ENCODE results near the gene AHSP.
A peak's percentile ranks its signal among the peaks of the same experiment; 100 is the strongest.
"Not testable (repeated sequence)": the region's sequence is repeated elsewhere in the genome, so short reads cannot be mapped to it uniquely, and the experiment has no call there.

Gene AHSP

GRCh38 chr16:31501226-31501965 is 26.3 kb upstream of the AHSP start:
- DNase-seq = no peak

- DNase-seq = no peak
Measured at GRCh38 chr16:31501966-31502348, 25.7 kb upstream of the AHSP start.

DNA sequence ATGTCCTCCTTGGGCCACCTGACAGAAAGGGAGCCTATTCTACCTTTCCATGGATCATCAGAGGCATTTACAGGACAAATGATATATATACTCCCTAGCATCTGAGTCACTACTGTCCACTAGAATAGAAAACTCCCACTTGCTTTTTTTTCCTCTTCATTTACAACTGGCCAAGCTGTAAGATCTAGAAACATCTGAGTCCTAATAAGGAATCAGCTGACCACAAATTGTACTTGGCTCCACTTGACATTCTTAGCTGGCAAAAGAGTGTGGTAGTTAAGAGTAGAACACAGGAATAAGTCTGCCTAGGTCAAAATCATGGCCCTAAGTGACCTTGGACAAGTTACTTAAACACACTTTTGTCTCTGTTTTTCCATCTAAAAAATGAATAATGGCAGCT is 24.7 kb upstream of the AHSP start:
- DNase-seq = no peak

GRCh38 chr16:31503555-31503954 is 24.1 kb upstream of the AHSP start:
- DNase-seq = not testable (repeated sequence)

DNA sequence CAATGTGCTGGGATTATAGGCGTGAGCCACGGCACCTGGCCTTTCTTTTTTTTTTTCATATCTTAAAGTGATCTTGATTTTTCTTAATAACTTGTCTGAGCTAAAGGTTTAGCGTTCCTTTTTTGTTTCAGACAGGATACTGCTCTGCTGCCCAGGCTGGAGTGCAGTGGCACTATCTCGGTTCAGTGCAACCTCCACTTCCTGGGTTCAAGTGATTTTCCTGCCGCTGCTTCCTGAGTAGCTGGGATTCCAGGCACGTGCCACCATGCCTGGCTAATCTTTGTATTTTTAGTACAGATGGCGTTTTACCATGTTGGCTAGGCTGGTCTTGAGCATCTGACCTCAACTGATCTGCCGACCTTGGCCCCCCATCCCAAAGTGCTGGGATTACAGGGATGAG is 23.5 kb upstream of the AHSP start:
- no peak for DNase-seq

GRCh38 chr16:31505483-31505882 is 22.2 kb upstream of the AHSP start:
- peak; percentile 23 for DNase-seq

GRCh38 chr16:31507617-31507928 is 20.1 kb upstream of the AHSP start:
- no peak for DNase-seq

GRCh38 chr16:31507929-31508705 is 19.6 kb upstream of the AHSP start, which contains the start of gene RUSF1:
Gene RUSF1 (minus strand): TSS chr16:31508391. CDS start chr16:31508373, 18 bp downstream.
- DNase-seq = peak; percentile 86

DNA sequence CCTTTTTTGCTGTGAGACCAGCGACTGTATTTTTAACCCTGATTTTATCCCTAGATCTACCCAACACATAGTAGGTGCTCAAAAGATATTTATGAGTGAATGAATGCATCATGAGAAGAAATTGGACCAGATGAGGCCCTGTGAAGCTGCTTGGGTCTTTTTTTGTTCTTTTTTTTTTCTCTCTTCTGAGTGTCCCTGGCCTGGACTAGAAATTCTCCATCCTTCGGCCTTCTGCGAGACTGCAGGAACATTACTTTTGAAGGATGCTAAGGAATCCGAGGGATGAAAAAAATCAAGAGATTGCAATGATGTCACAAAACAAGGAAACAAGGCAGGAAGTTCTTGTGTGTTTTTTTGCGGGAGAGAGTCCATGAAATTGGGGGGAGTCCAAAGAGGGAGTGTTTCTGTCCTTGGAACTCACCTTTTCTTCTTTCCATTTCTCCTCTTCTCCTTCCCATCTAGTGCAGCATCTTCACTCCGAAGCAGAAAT is 18.9 kb upstream of the AHSP start:
- no peak for DNase-seq

- DNase-seq = no peak
Measured at GRCh38 chr16:31513126-31513525, 14.6 kb upstream of the AHSP start.

- no peak for DNase-seq
Measured at GRCh38 chr16:31513884-31514283, 13.8 kb upstream of the AHSP start.

DNA sequence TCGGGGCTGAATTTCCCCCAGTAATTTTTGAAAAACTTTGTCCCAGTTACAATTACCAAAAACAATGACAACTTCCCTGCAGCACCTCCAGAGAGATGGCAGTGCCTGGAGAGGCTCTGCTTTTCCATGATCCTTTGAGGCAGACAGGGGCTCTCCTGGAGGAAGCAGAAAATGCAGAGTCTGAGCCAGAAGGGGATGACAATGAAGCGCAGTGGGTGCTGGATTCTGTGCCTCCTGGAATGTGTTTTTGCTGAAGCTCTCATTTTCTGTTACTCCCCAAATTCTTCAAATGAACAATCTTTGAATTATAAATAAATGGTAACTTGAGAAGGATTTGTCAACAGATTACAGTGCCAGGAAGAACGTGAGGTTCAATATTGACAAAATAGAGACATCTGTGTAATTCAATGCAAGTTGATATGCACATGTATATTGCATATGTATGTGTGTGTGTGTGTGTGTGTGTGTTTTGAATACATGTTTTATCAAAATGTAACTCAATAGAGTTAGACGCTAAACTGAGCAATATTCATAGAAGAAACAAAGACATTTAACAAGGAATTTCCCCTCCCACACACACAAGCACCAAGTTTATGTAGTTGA is 9.8 kb upstream of the AHSP start:
- no peak for DNase-seq

- no peak for DNase-seq
Measured at GRCh38 chr16:31519759-31520431, 7.8 kb upstream of the AHSP start.

DNA sequence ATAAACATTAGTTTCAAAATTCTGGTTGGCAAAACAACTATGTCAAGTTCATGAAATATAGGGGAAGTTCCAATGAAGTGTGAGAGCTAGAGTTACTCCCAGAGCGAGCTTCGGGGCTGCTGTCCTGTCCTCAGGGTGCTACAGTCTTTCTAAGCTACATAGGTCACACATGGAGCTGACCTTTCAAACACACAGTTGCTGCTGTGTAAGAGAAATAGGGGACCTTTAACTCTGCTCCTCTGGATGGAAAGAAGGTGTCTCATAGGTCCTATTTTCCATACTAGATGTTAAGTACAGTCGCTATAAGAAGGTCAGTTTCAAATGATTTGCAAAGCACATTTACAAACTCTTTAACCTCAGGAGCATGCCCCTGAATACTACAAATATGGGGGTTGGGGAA is 6.3 kb upstream of the AHSP start:
- DNase-seq = no peak

GRCh38 chr16:31522071-31522470 is 5.6 kb upstream of the AHSP start:
- DNase-seq = no peak

- DNase-seq = not testable (repeated sequence)
Measured at GRCh38 chr16:31523768-31524167, 3.9 kb upstream of the AHSP start.

- no peak for DNase-seq
Measured at GRCh38 chr16:31525113-31525512, 2.6 kb upstream of the AHSP start.

- no peak for DNase-seq
Measured at GRCh38 chr16:31528523-31529107, 915 bp downstream of the AHSP start.

DNA sequence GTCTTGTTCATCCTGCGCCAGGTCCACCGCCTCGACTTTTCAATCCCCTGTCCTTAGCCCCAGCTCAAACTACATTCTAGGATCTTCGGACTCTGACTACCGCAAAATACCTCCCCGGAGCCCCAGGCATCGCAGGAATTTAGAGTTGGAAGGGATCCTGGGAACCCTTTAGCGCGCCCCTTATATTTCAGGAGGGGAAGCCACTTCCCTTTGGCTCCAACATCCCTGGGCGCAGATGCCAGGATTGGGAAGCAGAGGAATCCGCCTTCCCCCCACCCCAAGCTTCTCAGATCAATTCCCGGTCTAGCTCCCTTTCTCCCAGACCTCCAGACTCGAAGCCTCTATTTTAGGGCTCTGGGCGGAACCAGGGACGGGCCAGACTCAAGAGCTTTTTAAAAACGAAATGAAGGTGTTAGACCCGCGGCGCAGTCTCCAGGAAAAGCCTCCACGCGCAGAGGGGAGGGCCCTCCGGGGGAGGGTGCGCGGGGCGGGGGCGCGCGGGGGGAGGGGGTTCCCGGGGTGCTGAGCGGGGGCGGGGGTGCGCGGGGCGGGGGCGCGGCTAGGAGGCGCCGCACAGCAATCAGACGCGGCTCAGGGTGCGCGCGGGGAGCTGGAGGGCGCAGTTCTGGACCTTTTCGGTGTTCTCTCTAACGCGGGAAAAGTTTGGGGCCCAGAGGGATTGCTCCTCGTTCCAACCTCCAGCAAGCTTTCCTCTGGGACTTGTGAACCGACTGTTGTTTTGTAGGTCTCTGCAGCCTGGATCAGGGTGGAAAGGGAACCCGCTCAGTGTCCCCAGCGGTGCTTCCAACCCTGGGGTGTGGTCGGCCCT is 1.6 kb downstream of the AHSP start:
- no peak for DNase-seq

GRCh38 chr16:31529937-31530312 is 2.2 kb downstream of the AHSP start:
- no peak for DNase-seq

GRCh38 chr16:31530405-31530804 is 2.7 kb downstream of the AHSP start:
- no peak for DNase-seq

- DNase-seq = no peak
Measured at GRCh38 chr16:31531096-31531495, 3.4 kb downstream of the AHSP start.

Measured in stimulated activated CD4-positive, alpha-beta T cell treated with anti-CD3 and anti-CD28 coated beads, Interleukin-4, amount 100 ng/mL, for 24 hours (primary cell).